GM12874 (cell line): ENCODE data around the gene WDR72.

Source experiments
- CTCF ChIP-seq: IDR thresholded peaks from 2 replicates; pipeline ENCODE4 v1.5.1; 2011; ENCODE audit warnings: low read depth, mild to moderate bottlenecking, control low read depth, low read length, moderate library complexity; ENCODE audit not compliant: insufficient read depth

WDR72 gene

GRCh38 chr15:53658827-53659555 lies 100.5 kb downstream of the WDR72 start:
- no peak for TF ChIP-seq CTCF

GRCh38 chr15:53658255-53658654 lies 101.2 kb downstream of the WDR72 start:
- no peak for TF ChIP-seq CTCF

- TF ChIP-seq CTCF, result no peak
Measured at GRCh38 chr15:53648934-53649333, 110.5 kb downstream of the WDR72 start.

- TF ChIP-seq CTCF, result no peak
Measured at GRCh38 chr15:53644660-53645059, 114.8 kb downstream of the WDR72 start.

GRCh38 chr15:53634517-53635106 lies 124.9 kb downstream of the WDR72 start:
- TF ChIP-seq CTCF, result no peak

GRCh38 chr15:53627279-53627678 lies 132.2 kb downstream of the WDR72 start:
- no peak for TF ChIP-seq CTCF

GRCh38 chr15:53625962-53626845 lies 133.3 kb downstream of the WDR72 start:
- no peak for TF ChIP-seq CTCF
